ENCODE results near the gene H3-3A. TPM values are rescaled to one million over a fixed set of nuclear protein-coding genes. Genes with fewer than 3 reads are reported as not detected.

Gene H3-3A
- total RNA-seq, 1 experiment from 2014 or later: 346 TPM

DNA sequence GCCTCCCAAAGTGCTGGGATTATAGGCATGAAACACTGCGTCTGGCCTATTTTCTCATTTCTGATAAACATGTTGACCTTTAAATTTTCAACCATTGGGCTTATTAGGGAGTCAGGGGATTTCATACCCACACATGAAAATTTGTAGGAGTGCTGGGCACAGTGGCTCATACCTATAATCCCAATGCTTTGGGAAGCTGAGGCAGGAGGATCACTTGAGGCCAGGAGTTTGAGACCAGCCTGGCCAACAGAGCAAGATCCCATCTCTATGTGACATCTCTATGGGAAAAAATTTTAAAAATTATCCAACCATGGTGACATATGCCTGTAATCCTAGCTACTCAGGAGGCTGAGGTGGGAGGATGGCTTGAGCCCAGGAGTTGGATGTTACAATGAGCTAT, 10.5 kb upstream of the H3-3A start:
- no peak for DNase-seq (ENCODE audit: low read depth)

DNA sequence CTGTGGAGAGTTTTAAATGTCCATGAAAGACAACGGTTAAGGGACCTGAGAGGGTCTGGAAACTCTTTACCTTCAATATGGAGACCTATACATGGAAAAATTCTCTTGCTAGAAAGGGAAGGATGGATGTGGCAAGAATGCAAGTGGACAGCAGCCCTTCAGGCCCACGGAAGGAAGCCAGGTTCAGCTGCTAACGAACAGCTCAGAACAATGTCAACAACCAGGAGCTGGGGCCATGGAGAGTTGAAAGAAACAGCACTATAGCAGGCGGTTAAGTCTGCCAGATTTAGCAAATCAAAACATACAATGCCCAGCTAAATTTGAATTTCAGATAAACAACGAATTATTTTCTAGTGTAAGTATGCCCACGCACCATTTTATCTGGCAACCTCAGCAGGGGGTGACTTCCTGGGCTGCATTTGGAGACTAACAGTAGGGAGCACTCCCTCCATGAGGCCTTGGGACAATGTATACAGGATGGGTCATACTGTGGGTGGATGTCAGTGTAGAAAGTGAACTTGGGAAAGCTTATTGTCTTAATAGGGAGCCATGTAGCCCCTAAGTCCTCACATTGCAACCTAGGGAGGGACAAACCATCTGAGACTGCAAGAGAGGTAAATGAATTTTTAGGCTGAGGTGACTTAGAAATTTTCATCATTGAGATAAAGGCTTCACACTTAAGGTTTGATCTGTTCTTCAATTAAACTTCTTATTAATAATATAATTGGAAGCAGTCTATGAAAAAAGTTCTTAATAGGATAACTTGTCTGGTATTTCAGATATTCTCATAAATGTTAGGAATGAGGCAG, 7.8 kb upstream of the H3-3A start:
- DNase-seq (ENCODE audit: low read depth): no peak

DNA sequence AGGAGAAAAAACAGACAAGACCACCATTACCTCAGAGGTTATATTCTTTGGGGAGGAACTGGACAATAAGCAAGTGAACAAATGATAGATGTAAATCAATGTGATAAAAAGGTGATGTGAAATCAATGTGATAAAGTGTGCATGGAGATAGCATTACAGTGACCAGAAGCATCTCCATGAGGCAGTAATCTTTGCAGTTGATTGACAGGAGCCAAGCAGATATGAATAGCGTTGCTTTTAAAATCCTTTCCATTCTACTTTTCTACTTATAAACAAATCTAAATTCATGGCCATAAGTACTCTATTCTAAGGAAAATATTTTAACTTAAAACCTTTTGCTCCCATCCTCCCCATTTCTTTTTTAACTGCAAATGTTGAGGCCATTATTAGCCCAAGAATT, 2.8 kb upstream of the H3-3A start:
- DNase-seq (ENCODE audit: low read depth): no peak

- DNase-seq (ENCODE audit: low read depth): no peak
Observed at GRCh38 chr1:226060427-226060826, 2.1 kb upstream of the H3-3A start.

DNA sequence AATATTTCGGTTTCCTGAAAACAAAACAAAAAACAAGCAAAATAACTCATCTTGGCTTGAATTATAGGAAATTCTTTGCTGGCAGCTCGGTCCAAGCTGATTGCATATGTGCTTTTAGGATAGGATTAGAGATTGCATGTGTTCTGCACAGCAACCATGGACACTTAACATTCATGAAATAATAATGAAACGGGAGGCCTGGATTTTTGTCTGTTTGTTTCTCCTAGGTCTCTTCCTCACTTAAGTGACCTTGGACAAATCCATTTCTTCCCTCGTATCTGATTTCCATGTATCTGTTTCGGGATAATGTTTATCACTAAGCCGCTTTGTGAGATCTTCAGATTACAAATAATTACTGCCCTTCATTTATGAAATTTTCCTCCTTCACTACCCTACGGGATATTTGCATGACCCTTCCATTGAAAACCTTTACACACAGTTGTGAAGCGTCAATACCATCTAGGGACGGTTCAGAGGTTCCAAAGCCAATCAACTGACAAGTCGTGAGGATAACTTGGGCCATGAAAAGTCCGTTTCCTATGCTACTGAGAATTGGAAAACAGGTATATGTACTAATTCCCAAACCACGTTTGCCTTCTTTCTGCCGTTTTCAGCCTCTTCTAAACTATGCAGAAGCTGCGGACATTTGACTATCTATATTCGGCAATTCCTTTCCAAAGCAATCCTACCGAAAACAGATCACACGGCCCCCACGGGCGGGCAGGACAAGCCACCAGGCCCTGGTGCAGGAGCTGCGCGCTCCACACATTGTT, 1.3 kb upstream of the H3-3A start:
- no peak for DNase-seq (ENCODE audit: low read depth)

DNA sequence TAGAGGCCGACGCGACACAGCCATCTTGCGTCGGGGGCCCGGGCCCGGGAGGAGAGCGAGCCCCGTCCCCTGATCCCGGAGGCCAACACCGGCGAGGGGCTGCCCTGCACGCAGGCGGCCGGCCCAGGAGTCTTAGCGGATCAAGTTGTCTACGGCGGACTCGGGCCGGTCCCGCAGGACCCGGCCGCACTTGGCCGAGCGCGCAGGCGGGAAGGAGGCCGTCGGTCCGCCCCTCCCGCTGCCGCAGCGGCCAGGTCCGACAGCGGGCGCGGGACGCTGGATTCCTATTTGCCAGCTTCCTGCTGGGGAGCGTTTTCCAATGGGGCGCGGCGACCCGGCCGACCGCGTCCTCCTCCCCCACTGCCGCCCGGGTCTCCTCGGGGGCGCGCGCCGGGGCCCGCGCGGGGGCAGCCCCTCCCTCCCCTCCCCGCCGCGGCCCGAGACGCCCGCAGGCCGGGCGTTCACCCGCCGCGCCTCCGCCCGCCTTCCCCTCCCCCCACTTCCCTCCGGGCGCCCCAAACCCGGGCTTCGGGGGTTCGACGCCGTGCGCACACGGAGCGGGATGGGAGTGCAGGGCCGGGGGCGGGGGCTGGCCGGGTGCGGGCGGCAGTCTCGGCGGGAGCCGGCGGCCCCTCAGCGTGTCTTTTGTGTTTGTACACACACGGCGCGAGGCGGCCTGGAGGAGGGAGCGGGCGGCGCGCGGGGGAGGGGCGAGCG, 517 bp upstream of the H3-3A start:
- peak; percentile 80 for DNase-seq (ENCODE audit: low read depth)

- peak; percentile 26 for DNase-seq (ENCODE audit: low read depth)
Observed at GRCh38 chr1:226063224-226063976, 884 bp downstream of the H3-3A start.

DNA sequence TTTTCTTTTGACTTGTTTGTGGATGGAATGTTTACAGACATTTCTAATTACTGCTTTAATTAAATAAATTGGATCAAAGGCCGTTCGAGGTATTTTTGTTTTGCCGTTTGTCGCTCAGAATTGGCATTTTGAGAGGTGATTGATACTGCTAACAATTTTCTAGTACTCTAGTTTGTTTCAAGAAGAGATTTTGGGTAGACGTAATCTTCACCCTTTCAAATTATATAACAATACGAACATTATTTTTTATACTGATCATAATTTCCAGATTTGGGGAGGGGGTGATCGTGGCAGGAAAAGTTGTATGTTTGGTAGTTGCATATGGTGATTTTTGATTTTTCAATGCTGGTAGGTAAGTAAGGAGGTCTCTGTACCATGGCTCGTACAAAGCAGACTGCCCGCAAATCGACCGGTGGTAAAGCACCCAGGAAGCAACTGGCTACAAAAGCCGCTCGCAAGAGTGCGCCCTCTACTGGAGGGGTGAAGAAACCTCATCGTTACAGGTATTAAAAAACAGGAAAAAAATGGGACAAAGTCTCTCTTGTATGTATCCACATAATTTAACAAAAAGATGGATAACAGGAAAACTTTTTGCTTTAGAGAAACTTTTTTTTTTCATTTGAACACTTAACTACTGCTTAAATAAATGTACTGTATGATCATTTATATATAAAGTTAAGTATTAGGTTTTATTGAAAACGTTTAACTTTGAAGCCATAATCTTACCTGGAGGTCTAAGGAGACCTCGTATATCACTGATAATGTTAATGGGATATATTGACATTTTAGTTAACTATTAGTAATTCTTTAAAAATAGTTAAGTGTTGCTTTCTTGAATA, 1.7 kb downstream of the H3-3A start:
- DNase-seq (ENCODE audit: low read depth): peak; percentile 51

- peak; percentile 55 for DNase-seq (ENCODE audit: low read depth)
Observed at GRCh38 chr1:226064816-226065248, 2.3 kb downstream of the H3-3A start.

GRCh38 chr1:226066415-226067078, 4.0 kb downstream of the H3-3A start:
- no peak for DNase-seq (ENCODE audit: low read depth)

DNA sequence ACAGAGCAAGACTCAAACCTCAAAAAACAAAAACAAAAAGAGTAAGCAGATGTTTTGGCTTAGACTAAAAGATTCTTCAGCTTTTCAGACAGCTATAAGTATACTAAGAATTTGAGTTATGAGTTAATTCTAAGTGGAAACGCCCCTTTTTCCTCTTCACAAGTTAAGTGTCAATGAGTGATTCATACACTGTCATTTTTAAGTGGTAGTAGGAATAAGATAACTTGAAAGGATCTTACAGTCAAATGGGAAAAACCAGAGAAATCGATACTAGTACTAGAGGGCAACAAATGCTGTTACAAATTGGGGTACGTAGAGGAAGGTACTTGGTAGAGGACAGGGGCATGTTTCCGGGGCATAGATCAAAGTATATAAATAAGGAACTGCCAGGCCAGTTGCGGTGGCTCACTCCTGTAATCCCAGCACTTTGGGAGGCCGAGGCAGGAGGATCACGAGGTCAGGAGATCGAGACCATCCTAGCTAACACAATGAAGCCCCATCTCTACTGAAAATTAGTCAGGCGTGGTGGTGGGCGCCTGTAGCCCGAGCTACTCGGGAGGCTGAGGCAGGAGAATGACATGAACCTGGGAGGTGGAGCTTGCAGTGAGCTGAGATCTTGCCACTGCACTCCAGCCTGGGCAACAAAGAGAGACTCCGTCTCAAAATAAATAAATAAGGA, 7.4 kb downstream of the H3-3A start:
- DNase-seq (ENCODE audit: low read depth): no peak

DNA sequence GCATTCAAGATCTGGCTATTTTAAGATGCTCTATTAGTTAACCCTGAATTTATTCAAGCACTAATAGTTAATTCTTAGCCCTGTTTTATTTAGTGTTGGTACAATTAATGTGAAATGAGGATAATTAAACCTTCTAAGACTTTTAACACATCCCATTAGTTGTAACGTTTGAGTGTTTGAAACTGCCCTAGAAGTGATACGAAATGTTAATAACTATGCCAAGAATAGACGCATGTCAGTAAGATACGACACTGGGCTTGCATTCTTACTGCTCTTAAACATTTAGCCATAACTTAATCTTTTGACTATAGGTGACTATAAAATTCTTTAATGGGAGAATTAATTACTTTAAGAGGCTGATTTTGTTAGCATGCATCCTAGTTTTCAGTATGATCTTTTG, 9.8 kb downstream of the H3-3A start:
- DNase-seq (ENCODE audit: low read depth): no peak

- no peak for DNase-seq (ENCODE audit: low read depth)
Observed at GRCh38 chr1:226073184-226073950, 10.9 kb downstream of the H3-3A start.

GRCh38 chr1:226074046-226074445, 11.5 kb downstream of the H3-3A start:
- no peak for DNase-seq (ENCODE audit: low read depth)

- no peak for DNase-seq (ENCODE audit: low read depth)
Observed at GRCh38 chr1:226076378-226076777, 13.9 kb downstream of the H3-3A start.

- no peak for DNase-seq (ENCODE audit: low read depth)
Observed at GRCh38 chr1:226078374-226078773, 15.9 kb downstream of the H3-3A start.

DNA sequence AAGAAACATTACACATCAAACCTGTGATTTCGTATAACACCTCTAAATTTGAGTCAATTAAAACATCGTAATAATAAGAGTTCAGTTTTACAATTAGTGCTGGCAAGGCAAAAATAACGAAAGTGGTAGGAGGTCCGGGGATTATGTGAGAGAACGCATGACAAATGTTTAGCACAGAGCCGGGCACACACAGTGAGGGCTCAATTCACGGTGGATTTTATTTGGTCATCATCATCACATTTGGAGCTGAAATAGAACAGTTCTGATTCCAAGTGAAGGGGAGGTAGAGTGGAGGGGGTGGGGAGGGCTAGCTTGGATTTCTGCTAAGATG, 20.0 kb downstream of the H3-3A start:
- DNase-seq (ENCODE audit: low read depth): no peak

DNA sequence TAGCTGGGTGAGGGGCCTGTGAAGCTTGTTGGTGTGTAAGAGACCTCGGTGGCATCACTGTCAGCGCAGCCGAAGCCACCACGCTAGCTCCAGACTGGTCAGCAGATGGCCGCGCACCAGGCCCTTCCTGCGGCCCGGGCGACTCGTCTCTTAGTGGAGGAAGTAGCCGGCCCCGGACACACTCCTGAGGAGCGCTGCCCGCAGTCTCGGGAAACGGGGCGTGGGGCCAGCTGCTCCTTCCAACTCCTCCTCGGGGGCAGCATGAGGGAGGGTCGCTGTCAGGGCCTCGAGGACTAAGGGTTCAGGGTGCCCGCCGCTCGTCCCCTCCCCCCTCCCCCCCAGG, 20.4 kb downstream of the H3-3A start:
- DNase-seq (ENCODE audit: low read depth): no peak
